Measurements from ENCODE around the gene C14orf119. TPM values are rescaled to one million over a fixed set of nuclear protein-coding genes. Genes with fewer than 3 reads are reported as not detected.

C14orf119 gene
- total and polyA plus RNA-seq, 4 experiments from 2014 or later: 49.7 to 147 (median 67.1) TPM

- Histone ChIP-seq H3K9me3 (ENCODE audit: control insufficient read depth in 1 of 2, low read length in 2 of 2) (no peaks in the 10 kb centered on the region), H3K36me3 (ENCODE audit: insufficient read depth, low read length) (peaks cover 17% of the 10 kb centered on the region), H3K27ac (ENCODE audit: low read depth, low read length) (no peak overlapping the region), H3K4me1 (ENCODE audit: insufficient read depth, low read length) (peaks cover 17% of the 10 kb centered on the region), H3K4me3 (ENCODE audit: low read length in 2 of 2) (peak overlapping the region in 1 of 2 donors; percentile 11), H3K27me3 (ENCODE audit: insufficient read depth, low read length) (no peaks in the 10 kb centered on the region)
- peak overlapping the region; percentile 81 to 95 (median 88) for H3K4me3 Mint-ChIP-seq
- peaks cover 11 to 21% (median 15%) of the 10 kb centered on the region in 4 donors for H3K4me1 Mint-ChIP-seq
- H3K9me3 Mint-ChIP-seq: no peaks in the 10 kb centered on the region
- intact Hi-C loops (cut with micrococcal nuclease): loop anchor here (1.0 to 5.0 kb wide), 3 partner anchors 49 to 486 kb away; no protein-coding TSS in a partner anchor
- peak; percentile 64 to 71 (median 65) for DNase-seq
- ChIA-PET POLR2A (ENCODE audit: partially characterized antibody) (interaction anchor here (0.7 to 9.4 kb wide), 6 partner anchors 15 to 70 kb away, joined by 3 to 82 read pairs (median 9); no protein-coding TSS in a partner anchor), CTCF (ENCODE audit: partially characterized antibody) (interaction anchor here (0.6 to 19.0 kb wide), 16 partner anchors 9 to 486 kb away, joined by 3 to 1070 read pairs (median 4); partner anchors contain the start of genes ACIN1, AJUBA and C14orf119)
- peaks cover 16 to 28% of the 10 kb centered on the region in 2 donors for H3K36me3 Mint-ChIP-seq
- H3K27me3 Mint-ChIP-seq: peaks cover 0 to 1% of the 10 kb centered on the region in 2 donors
- peak overlapping the region in 5 of 7 donors; percentile 70 to 84 (median 77) for H3K27ac Mint-ChIP-seq
Observed at GRCh38 chr14:23056145-23056955, 39.0 kb upstream of the C14orf119 start.

- intact Hi-C loops (cut with micrococcal nuclease): loop anchor here (1.0 to 5.0 kb wide), 3 partner anchors 50 to 486 kb away; no protein-coding TSS in a partner anchor
- Mint-ChIP-seq H3K36me3 (peaks cover 18 to 33% of the 10 kb centered on the region in 2 donors), H3K4me1 (peaks cover 11 to 21% (median 15%) of the 10 kb centered on the region in 4 donors), H3K9me3 (no peaks in the 10 kb centered on the region), H3K4me3 (peak within 1 kb of the TSS; percentile 87 to 95 (median 90)), H3K27me3 (peaks cover 0 to 1% of the 10 kb centered on the region in 2 donors), H3K27ac (peak within 1 kb of the TSS; percentile 60 to 84 (median 82))
- ChIA-PET POLR2A (ENCODE audit: partially characterized antibody) (interaction anchor here (0.7 to 9.4 kb wide), 21 partner anchors 11 to 501 kb away, joined by 3 to 82 read pairs (median 4); partner anchors contain the start of genes ACIN1, AJUBA, C14orf119 and HAUS4), CTCF (ENCODE audit: partially characterized antibody) (interaction anchor here (0.7 to 19.0 kb wide), 33 partner anchors 9 to 1216 kb away, joined by 3 to 1070 read pairs (median 6); partner anchors contain the start of genes ACIN1, AJUBA, C14orf119 and HAUS4)
- Histone ChIP-seq H3K9me3 (ENCODE audit: control insufficient read depth in 1 of 2, low read length in 2 of 2) (no peaks in the 10 kb centered on the region), H3K4me1 (ENCODE audit: insufficient read depth, low read length) (peaks cover 17% of the 10 kb centered on the region), H3K36me3 (ENCODE audit: insufficient read depth, low read length) (peaks cover 22% of the 10 kb centered on the region), H3K4me3 (ENCODE audit: low read length in 2 of 2) (peak within 1 kb of the TSS; percentile 36 to 89), H3K27ac (ENCODE audit: low read depth, low read length) (peak within 1 kb of the TSS; percentile 36), H3K27me3 (ENCODE audit: insufficient read depth, low read length) (no peaks in the 10 kb centered on the region)
- peak; percentile 57 to 76 (median 60) for DNase-seq
Observed at GRCh38 chr14:23056956-23057756, 38.1 kb upstream of the C14orf119 start, which contains the start of gene CDH24. Gene CDH24, minus strand, starts transcription at chr14:23057520. Its CDS starts 1,787 bp downstream, at chr14:23055733.

GRCh38 chr14:23057757-23058653, 37.3 kb upstream of the C14orf119 start:
- H3K36me3 Mint-ChIP-seq: peaks cover 26 to 42% of the 10 kb centered on the region in 2 donors
- H3K27ac Mint-ChIP-seq: peak overlapping the region in 6 of 7 donors; percentile 60 to 83 (median 82)
- DNase-seq: peak; percentile 80 to 84 (median 82)

GRCh38 chr14:23058654-23059504, 36.4 kb upstream of the C14orf119 start:
- Histone ChIP-seq H3K36me3 (ENCODE audit: insufficient read depth, low read length) (peaks cover 39% of the 10 kb centered on the region), H3K4me1 (ENCODE audit: insufficient read depth, low read length) (peaks cover 17% of the 10 kb centered on the region), H3K4me3 (ENCODE audit: low read length in 2 of 2) (no peak overlapping the region), H3K9me3 (ENCODE audit: control insufficient read depth in 1 of 2, low read length in 2 of 2) (no peaks in the 10 kb centered on the region), H3K27me3 (ENCODE audit: insufficient read depth, low read length) (no peaks in the 10 kb centered on the region), H3K27ac (ENCODE audit: low read depth, low read length) (no peak overlapping the region)
- ChIA-PET POLR2A (ENCODE audit: partially characterized antibody) (interaction anchor here (0.6 to 9.4 kb wide), 16 partner anchors 9 to 1155 kb away, joined by 3 to 82 read pairs (median 5); partner anchors contain the start of genes ACIN1, AJUBA, C14orf119 and CHMP4A), CTCF (ENCODE audit: partially characterized antibody) (interaction anchor here (0.6 to 19.0 kb wide), 25 partner anchors 9 to 1218 kb away, joined by 3 to 1070 read pairs (median 6); partner anchors contain the start of genes AJUBA, HAUS4, PPP1R3E and PRMT5)
- intact Hi-C loops (cut with micrococcal nuclease): loop anchor here (1.0 to 5.0 kb wide), 7 partner anchors 10 to 237 kb away; partner anchors contain the start of gene PRMT5
- Mint-ChIP-seq H3K4me1 (peaks cover 11 to 21% (median 16%) of the 10 kb centered on the region in 4 donors), H3K36me3 (peaks cover 33 to 50% of the 10 kb centered on the region in 2 donors), H3K27me3 (peaks cover 0 to 1% of the 10 kb centered on the region in 2 donors), H3K4me3 (peak overlapping the region in 5 of 8 donors; percentile 1 to 44 (median 5)), H3K27ac (peak overlapping the region in 3 of 7 donors; percentile 49 to 82 (median 79)), H3K9me3 (no peaks in the 10 kb centered on the region)
- no peak for DNase-seq

More at GRCh38 chr14:23057757-23058653, 37.3 kb upstream of the C14orf119 start:
- H3K4me3 ChIP-seq (ENCODE audit: low read length in 2 of 2): peak overlapping the region; percentile 36 to 89
- ChIA-PET POLR2A (ENCODE audit: partially characterized antibody) (interaction anchor here (0.6 to 9.4 kb wide), 22 partner anchors 10 to 1156 kb away, joined by 3 to 82 read pairs (median 4); partner anchors contain the start of genes ACIN1, AJUBA, C14orf119 and CHMP4A), CTCF (ENCODE audit: partially characterized antibody) (interaction anchor here (0.8 to 19.0 kb wide), 24 partner anchors 9 to 1217 kb away, joined by 3 to 1070 read pairs (median 6); partner anchors contain the start of genes AJUBA, HAUS4, PPP1R3E and PRMT5)
- H3K27ac ChIP-seq (ENCODE audit: low read depth, low read length): peak overlapping the region; percentile 36
- Mint-ChIP-seq H3K4me1 (peaks cover 11 to 21% (median 15%) of the 10 kb centered on the region in 4 donors), H3K27me3 (peaks cover 0 to 1% of the 10 kb centered on the region in 2 donors), H3K4me3 (peak overlapping the region; percentile 84 to 91 (median 88)), H3K9me3 (no peaks in the 10 kb centered on the region)
- no peaks in the 10 kb centered on the region for H3K9me3 ChIP-seq (ENCODE audit: control insufficient read depth in 1 of 2, low read length in 2 of 2)
- peaks cover 17% of the 10 kb centered on the region for H3K4me1 ChIP-seq (ENCODE audit: insufficient read depth, low read length)
- intact Hi-C loops (cut with micrococcal nuclease): loop anchor here (1.0 to 5.0 kb wide), 8 partner anchors 11 to 487 kb away; partner anchors contain the start of gene PRMT5
- no peaks in the 10 kb centered on the region for H3K27me3 ChIP-seq (ENCODE audit: insufficient read depth, low read length)
- H3K36me3 ChIP-seq (ENCODE audit: insufficient read depth, low read length): peaks cover 30% of the 10 kb centered on the region

GRCh38 chr14:23060536-23061260, 34.6 kb upstream of the C14orf119 start:
- POLR2A ChIA-PET (ENCODE audit: partially characterized antibody): interaction anchor here (0.7 to 9.4 kb wide), 5 partner anchors 17 to 75 kb away, joined by 3 to 82 read pairs (median 3); partner anchors contain the start of genes ACIN1 and C14orf119
- Mint-ChIP-seq H3K27ac (peak overlapping the region in 2 of 7 donors; percentile 48 to 51), H3K4me3 (no peak overlapping the region)

More at GRCh38 chr14:23060536-23061260, 34.6 kb upstream of the C14orf119 start:
- intact Hi-C loops (cut with micrococcal nuclease): no loop called here
- Mint-ChIP-seq H3K27me3 (peaks cover 0 to 1% of the 10 kb centered on the region in 2 donors), H3K9me3 (no peaks in the 10 kb centered on the region), H3K36me3 (peaks cover 42 to 66% of the 10 kb centered on the region in 2 donors), H3K4me1 (peaks cover 11 to 21% (median 17%) of the 10 kb centered on the region in 4 donors)
- Histone ChIP-seq H3K36me3 (ENCODE audit: insufficient read depth, low read length) (peaks cover 49% of the 10 kb centered on the region), H3K9me3 (ENCODE audit: control insufficient read depth in 1 of 2, low read length in 2 of 2) (no peaks in the 10 kb centered on the region), H3K4me1 (ENCODE audit: insufficient read depth, low read length) (peaks cover 17% of the 10 kb centered on the region), H3K4me3 (ENCODE audit: low read length in 2 of 2) (no peak overlapping the region), H3K27me3 (ENCODE audit: insufficient read depth, low read length) (no peaks in the 10 kb centered on the region), H3K27ac (ENCODE audit: low read depth, low read length) (no peak overlapping the region)
- CTCF ChIA-PET (ENCODE audit: partially characterized antibody): interaction anchor here (0.9 to 19.0 kb wide), 7 partner anchors 8 to 104 kb away, joined by 3 to 1070 read pairs (median 40); partner anchors contain the start of genes AJUBA and HAUS4
- DNase-seq: no peak

All from CD4-positive, alpha-beta memory T cell (primary cell).